KMS-11 (cell line): ENCODE data around the gene BGN.

Experiments
- H2AFZ ChIP-seq: fragments of 200-600 bp; sonication (generic); 2 replicates; pipeline ENCODE4 v1.6.1; 2016; ENCODE audit warnings: antibody characterized with exemption, mixed run types, low read depth
- H3K27ac ChIP-seq: fragments of 200-600 bp; sonication (generic); 2 replicates; pipeline ENCODE4 v1.6.1; 2016; ENCODE audit warnings: mild to moderate bottlenecking, mixed run types
- H3K27me3 ChIP-seq: fragments of 200-600 bp; sonication (generic); 2 replicates; pipeline ENCODE4 v1.6.1; 2017; ENCODE audit warnings: mild to moderate bottlenecking, low read depth, mixed run types, moderate library complexity; ENCODE audit not compliant: insufficient read depth
- H3K36me3 ChIP-seq: fragments of 200-600 bp; sonication (generic); 2 replicates; pipeline ENCODE4 v1.6.1; 2017; ENCODE audit warnings: mild to moderate bottlenecking, mixed run types; ENCODE audit not compliant: insufficient read depth
- H3K4me1 ChIP-seq: fragments of 200-600 bp; sonication (generic); 2 replicates; pipeline ENCODE4 v1.6.1; 2016; ENCODE audit warnings: mild to moderate bottlenecking, low read depth, mixed run types; ENCODE audit not compliant: poor library complexity, severe bottlenecking
- H3K4me2 ChIP-seq: fragments of 200-600 bp; sonication (generic); 2 replicates; pipeline ENCODE4 v1.7.0; 2016; ENCODE audit warnings: mild to moderate bottlenecking, mixed run types
- H3K4me3 ChIP-seq: fragments of 200-600 bp; sonication (generic); IDR thresholded peaks from 2 replicates; pipeline ENCODE4 v1.6.1; 2017; ENCODE audit warnings: low read depth, low read length, mixed read lengths; ENCODE audit not compliant: insufficient read depth
- H3K79me2 ChIP-seq: fragments of 200-600 bp; sonication (generic); 2 replicates; pipeline ENCODE4 v1.6.1; 2016; ENCODE audit warnings: low read depth, mixed run types; ENCODE audit not compliant: insufficient read depth
- H3K9ac ChIP-seq: fragments of 200-600 bp; sonication (generic); 2 replicates; pipeline ENCODE4 v1.6.1; 2016; ENCODE audit warnings: mild to moderate bottlenecking, mixed run types
- H4K20me1 ChIP-seq: fragments of 200-600 bp; sonication (generic); 2 replicates; pipeline ENCODE4 v1.6.1; 2016; ENCODE audit warnings: mild to moderate bottlenecking, mixed run types; ENCODE audit not compliant: insufficient read depth
- CTCF ChIP-seq: fragments of 200-600 bp; sonication (generic); conservative IDR thresholded peaks from 2 replicates; pipeline ENCODE4 v1.6.1; 2017; ENCODE audit warnings: low read depth, mild to moderate bottlenecking, antibody characterized with exemption, low read length, moderate library complexity, mixed read lengths

Gene BGN

DNA sequence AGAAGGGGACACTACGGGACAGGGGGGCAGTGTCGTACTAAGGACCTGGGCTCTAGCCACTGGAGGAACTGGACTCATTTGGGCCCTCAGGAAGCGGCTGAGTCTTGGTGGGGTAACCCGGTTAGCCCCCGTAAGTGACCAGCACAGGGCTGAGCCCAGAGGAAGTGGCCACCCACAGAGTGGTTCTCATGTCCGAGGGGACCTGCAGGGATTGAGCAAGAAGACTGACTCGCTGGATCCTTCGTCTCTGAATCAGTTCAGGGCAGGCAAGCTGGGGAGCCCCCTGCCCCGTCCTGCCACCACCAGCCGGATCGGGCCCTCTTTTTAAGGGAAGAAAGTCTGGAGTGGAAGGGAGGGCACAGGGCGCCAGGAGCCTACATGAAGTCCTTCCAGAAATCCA lies 719 bp upstream of the BGN start:
- no peaks in the 10 kb centered on the region for H3K4me1 ChIP-seq

GRCh38 chrX:153495362-153495751 lies 577 bp downstream of the BGN start:
- Histone ChIP-seq H3K9ac (no peak overlapping the region), H3K79me2 (no peaks in the 10 kb centered on the region), H3K36me3 (no peaks in the 10 kb centered on the region), H4K20me1 (no peaks in the 10 kb centered on the region), H3K27ac (no peak overlapping the region), H3K27me3 (peaks cover 16% of the 10 kb centered on the region; the same call in 1 of the 2 replicates), H3K4me1 (no peaks in the 10 kb centered on the region), H2AFZ (no peak overlapping the region), H3K4me3 (no peak overlapping the region), H3K4me2 (no peak overlapping the region)
- no peak for TF ChIP-seq CTCF

More for the DNA sequence above, 719 bp upstream of the BGN start:
- Histone ChIP-seq H3K4me2 (no peak overlapping the region), H4K20me1 (no peaks in the 10 kb centered on the region), H2AFZ (no peak overlapping the region), H3K79me2 (no peaks in the 10 kb centered on the region), H3K27me3 (peaks cover 15% of the 10 kb centered on the region; the same call in 1 of the 2 replicates), H3K36me3 (no peaks in the 10 kb centered on the region), H3K9ac (no peak overlapping the region), H3K27ac (no peak overlapping the region), H3K4me3 (no peak overlapping the region)
- no peak for TF ChIP-seq CTCF

DNA sequence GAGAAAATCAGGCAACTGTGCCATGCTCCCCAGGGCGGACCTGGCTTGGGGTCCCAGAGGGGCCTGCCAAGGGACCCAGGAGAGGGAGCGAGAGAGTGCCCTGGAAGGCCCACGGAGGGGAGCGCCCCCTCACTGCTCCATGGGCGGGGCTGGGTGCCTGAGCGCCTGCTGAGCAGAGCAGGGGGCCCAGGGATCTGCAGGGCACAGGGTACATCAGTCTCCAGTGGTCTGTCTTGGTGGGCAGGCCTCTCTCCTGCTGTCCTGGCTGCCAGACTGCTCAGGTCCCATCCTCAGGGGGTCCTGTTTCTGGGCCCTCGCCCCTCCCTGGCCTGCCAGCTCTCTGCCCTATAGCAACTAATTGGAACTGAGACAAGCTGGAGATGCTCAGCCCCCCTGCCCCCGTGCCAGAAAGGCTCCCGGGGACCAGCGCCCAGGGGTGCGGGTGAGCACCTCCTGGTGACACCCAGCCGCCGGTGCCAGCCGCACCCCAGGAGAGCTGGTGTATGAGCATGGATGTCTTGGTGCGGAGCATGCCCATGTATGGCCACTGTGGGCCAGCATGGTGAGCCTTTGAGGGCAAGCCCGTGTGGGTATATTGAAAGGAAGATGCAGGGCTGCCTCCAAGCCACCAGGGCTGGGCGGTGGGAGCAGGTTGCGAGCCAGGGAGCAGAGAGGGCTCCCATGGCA lies 1.3 kb downstream of the BGN start:
- Histone ChIP-seq H3K27me3 (peaks cover 14% of the 10 kb centered on the region; the same call in 1 of the 2 replicates), H3K4me3 (no peak overlapping the region), H2AFZ (no peak overlapping the region), H4K20me1 (no peaks in the 10 kb centered on the region), H3K36me3 (no peaks in the 10 kb centered on the region), H3K27ac (no peak overlapping the region), H3K9ac (no peak overlapping the region), H3K4me1 (no peaks in the 10 kb centered on the region), H3K4me2 (no peak overlapping the region), H3K79me2 (no peaks in the 10 kb centered on the region)
- no peak for TF ChIP-seq CTCF

- H3K36me3 ChIP-seq, result no peaks in the 10 kb centered on the region
- H3K27me3 ChIP-seq, result peaks cover 11% of the 10 kb centered on the region; the same call in 1 of the 2 replicates
- H3K27ac ChIP-seq, result no peak overlapping the region
- no peak overlapping the region for H3K4me2 ChIP-seq
- H3K4me1 ChIP-seq, result no peaks in the 10 kb centered on the region
- no peaks in the 10 kb centered on the region for H4K20me1 ChIP-seq
- H3K4me3 ChIP-seq, result no peak overlapping the region
- no peaks in the 10 kb centered on the region for H3K79me2 ChIP-seq
- no peak overlapping the region for H3K9ac ChIP-seq
- TF ChIP-seq CTCF, result no peak
- H2AFZ ChIP-seq, result no peak overlapping the region
These were observed 1.8 kb downstream of the BGN start for GRCh38 chrX:153496590-153496959.
